ENCODE results near the gene TMEM141.
"Not testable (repeated sequence)": the region's sequence is repeated elsewhere in the genome, so short reads cannot be mapped to it uniquely, and the experiment has no call there.

The TMEM141 gene

DNA sequence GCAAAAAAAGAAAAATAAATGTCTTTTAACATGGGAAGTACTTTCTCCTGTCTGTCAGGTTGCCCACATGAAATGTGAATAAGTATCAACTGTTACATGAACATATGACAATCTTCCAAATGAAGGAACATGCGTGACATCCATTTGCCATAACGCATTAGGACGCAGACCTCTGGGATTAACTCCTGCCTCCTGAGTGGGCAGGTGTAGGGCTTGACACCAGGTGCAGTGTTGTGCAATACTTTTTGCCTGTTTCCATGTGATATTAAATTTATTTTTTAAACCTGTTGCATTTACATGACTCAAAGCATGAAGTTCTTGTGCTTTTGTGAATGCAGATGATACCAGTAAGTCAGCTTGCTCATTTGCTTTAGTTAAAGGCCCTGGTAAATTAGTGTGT is 8.7 kb upstream of the TMEM141 start:
- H4K20me1 ChIP-seq (ENCODE audit: insufficient read depth, low read length, poor library complexity, severe bottlenecking): no peaks in the 10 kb centered on the region
- no peaks in the 10 kb centered on the region for H3F3A ChIP-seq (ENCODE audit: low read depth)
- H3K4me3 ChIP-seq (ENCODE audit: low read length, poor library complexity, severe bottlenecking): no peak overlapping the region
- no peak overlapping the region for H3K4me2 ChIP-seq (ENCODE audit: low read depth, low read length, poor library complexity, severe bottlenecking)
- TF ChIP-seq EZH2phosphoT487 (IDR thresholded peaks at IDR 0.05; ENCODE audit: borderline replicate concordance): no peak
- TF ChIP-seq, protein P1, sequence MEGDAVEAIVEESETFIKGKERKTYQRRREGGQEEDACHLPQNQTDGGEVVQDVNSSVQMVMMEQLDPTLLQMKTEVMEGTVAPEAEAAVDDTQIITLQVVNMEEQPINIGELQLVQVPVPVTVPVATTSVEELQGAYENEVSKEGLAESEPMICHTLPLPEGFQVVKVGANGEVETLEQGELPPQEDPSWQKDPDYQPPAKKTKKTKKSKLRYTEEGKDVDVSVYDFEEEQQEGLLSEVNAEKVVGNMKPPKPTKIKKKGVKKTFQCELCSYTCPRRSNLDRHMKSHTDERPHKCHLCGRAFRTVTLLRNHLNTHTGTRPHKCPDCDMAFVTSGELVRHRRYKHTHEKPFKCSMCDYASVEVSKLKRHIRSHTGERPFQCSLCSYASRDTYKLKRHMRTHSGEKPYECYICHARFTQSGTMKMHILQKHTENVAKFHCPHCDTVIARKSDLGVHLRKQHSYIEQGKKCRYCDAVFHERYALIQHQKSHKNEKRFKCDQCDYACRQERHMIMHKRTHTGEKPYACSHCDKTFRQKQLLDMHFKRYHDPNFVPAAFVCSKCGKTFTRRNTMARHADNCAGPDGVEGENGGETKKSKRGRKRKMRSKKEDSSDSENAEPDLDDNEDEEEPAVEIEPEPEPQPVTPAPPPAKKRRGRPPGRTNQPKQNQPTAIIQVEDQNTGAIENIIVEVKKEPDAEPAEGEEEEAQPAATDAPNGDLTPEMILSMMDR (conservative IDR thresholded peaks at IDR 0.05; ENCODE audit: low read length): no peak
- no peaks in the 10 kb centered on the region for H3K36me3 ChIP-seq (ENCODE audit: insufficient read depth, low read length)
- H2AFZ ChIP-seq (ENCODE audit: low read length): no peak overlapping the region
- no peaks in the 10 kb centered on the region for H3K4me1 ChIP-seq (ENCODE audit: insufficient read depth, low read length, poor library complexity, severe bottlenecking)
- no peaks in the 10 kb centered on the region for H3K79me2 ChIP-seq (ENCODE audit: insufficient read depth, low read length)
- H3K27me3 ChIP-seq (ENCODE audit: insufficient read depth, low read length, poor library complexity, severe bottlenecking): no peaks in the 10 kb centered on the region
- no peaks in the 10 kb centered on the region for H3K9me3 ChIP-seq (ENCODE audit: insufficient read depth, low read depth, low read length)
- H3K9ac ChIP-seq (ENCODE audit: low read depth, low read length, poor library complexity, severe bottlenecking): no peak overlapping the region
- H3K9me2 ChIP-seq (replicated peaks; ENCODE audit: low read depth, low read length): no peaks in the 10 kb centered on the region

- Histone ChIP-seq H3K9me3 (ENCODE audit: insufficient read depth, low read depth, low read length) (no peaks in the 10 kb centered on the region), H3K36me3 (ENCODE audit: insufficient read depth, low read length) (no peaks in the 10 kb centered on the region), H2AFZ (ENCODE audit: low read length) (no peak overlapping the region), H3K9me2 (replicated peaks; ENCODE audit: low read depth, low read length) (no peaks in the 10 kb centered on the region), H3K9ac (ENCODE audit: low read depth, low read length, poor library complexity, severe bottlenecking) (no peak overlapping the region), H3F3A (ENCODE audit: low read depth) (no peaks in the 10 kb centered on the region), H3K4me3 (ENCODE audit: low read length, poor library complexity, severe bottlenecking) (no peak overlapping the region), H3K4me2 (ENCODE audit: low read depth, low read length, poor library complexity, severe bottlenecking) (no peak overlapping the region), H3K27me3 (ENCODE audit: insufficient read depth, low read length, poor library complexity, severe bottlenecking) (no peaks in the 10 kb centered on the region), H3K79me2 (ENCODE audit: insufficient read depth, low read length) (no peaks in the 10 kb centered on the region), H3K4me1 (ENCODE audit: insufficient read depth, low read length, poor library complexity, severe bottlenecking) (peaks cover 7% of the 10 kb centered on the region), H4K20me1 (ENCODE audit: insufficient read depth, low read length, poor library complexity, severe bottlenecking) (no peaks in the 10 kb centered on the region)
- TF ChIP-seq EZH2phosphoT487 (IDR thresholded peaks at IDR 0.05; ENCODE audit: borderline replicate concordance): no peak
- TF ChIP-seq, protein P1 (conservative IDR thresholded peaks at IDR 0.05; ENCODE audit: low read length): peak; percentile 56
Observed at GRCh38 chr9:136784249-136784996, 6.7 kb upstream of the TMEM141 start.

DNA sequence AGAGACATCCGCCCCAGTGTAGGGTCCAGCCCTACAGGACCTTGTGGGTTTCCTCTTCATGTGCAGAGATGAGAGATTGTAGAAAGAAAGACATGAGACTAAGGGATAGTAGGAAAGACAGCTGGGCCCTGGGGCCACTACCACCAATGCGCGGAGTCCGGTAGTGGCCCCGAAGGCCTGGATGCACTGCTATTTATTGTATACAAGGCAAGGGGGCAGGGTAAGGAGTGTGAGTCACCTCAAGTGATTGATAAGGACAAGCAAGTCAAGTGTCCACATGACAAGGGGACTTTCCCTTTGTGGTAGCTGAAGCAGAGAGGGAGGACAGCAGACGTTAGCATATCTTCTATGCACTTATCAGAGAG is 6.2 kb upstream of the TMEM141 start:
- Histone ChIP-seq H3K4me3 (ENCODE audit: low read length, poor library complexity, severe bottlenecking) (no peak overlapping the region), H3K27me3 (ENCODE audit: insufficient read depth, low read length, poor library complexity, severe bottlenecking) (no peaks in the 10 kb centered on the region), H3K79me2 (ENCODE audit: insufficient read depth, low read length) (no peaks in the 10 kb centered on the region), H3K9ac (ENCODE audit: low read depth, low read length, poor library complexity, severe bottlenecking) (no peak overlapping the region), H2AFZ (ENCODE audit: low read length) (no peak overlapping the region), H3K36me3 (ENCODE audit: insufficient read depth, low read length) (no peaks in the 10 kb centered on the region), H4K20me1 (ENCODE audit: insufficient read depth, low read length, poor library complexity, severe bottlenecking) (no peaks in the 10 kb centered on the region), H3K9me3 (ENCODE audit: insufficient read depth, low read depth, low read length) (no peaks in the 10 kb centered on the region), H3K9me2 (replicated peaks; ENCODE audit: low read depth, low read length) (no peaks in the 10 kb centered on the region), H3K4me2 (ENCODE audit: low read depth, low read length, poor library complexity, severe bottlenecking) (no peak overlapping the region), H3F3A (ENCODE audit: low read depth) (no peaks in the 10 kb centered on the region), H3K4me1 (ENCODE audit: insufficient read depth, low read length, poor library complexity, severe bottlenecking) (peaks cover 7% of the 10 kb centered on the region)
- TF ChIP-seq, protein P1 (conservative IDR thresholded peaks at IDR 0.05; ENCODE audit: low read length): no peak
- TF ChIP-seq EZH2phosphoT487 (IDR thresholded peaks at IDR 0.05; ENCODE audit: borderline replicate concordance): no peak

DNA sequence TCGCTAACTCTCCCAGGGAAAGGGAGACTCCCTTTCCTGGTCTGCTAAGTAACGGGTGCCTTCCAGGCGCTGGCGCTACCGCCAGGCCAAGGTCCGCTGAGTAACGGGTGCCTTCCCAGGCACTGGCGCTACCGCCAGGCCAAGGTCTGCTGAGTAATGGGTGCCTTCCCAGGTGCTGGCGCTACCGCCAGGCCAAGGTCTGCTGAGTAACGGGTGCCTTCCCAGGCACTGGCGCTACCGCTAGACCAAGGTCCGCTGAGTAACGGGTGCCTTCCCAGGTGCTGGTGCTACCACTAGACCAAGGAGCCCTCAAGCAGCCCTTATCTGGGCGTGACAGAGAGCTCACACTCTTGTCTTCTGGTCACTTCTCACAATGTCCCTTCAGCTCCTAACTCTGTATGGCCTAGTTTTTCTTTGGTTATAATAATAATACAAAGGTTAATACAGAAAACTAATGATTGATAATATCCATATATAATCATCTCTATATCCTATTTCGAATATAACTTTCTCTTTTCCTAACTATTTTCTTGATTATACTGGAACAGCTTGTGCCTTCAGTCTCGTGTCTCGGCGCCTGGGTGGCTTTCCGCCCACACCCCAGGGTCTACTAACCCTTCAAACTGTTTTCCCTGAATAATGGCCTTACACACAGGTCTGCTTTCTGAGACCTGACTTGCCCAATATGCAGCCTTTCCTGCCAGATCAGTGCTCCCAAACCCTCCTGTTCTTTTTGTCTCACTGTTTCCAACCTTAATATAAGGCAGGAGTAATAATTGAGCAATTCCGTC is 5.4 kb upstream of the TMEM141 start:
- H3K36me3 ChIP-seq (ENCODE audit: insufficient read depth, low read length); H3F3A ChIP-seq (ENCODE audit: low read depth); H3K4me2 ChIP-seq (ENCODE audit: low read depth, low read length, poor library complexity, severe bottlenecking); H3K27me3 ChIP-seq (ENCODE audit: insufficient read depth, low read length, poor library complexity, severe bottlenecking); H3K9me2 ChIP-seq (replicated peaks; ENCODE audit: low read depth, low read length); H3K4me3 ChIP-seq (ENCODE audit: low read length, poor library complexity, severe bottlenecking); H3K9ac ChIP-seq (ENCODE audit: low read depth, low read length, poor library complexity, severe bottlenecking); H2AFZ ChIP-seq (ENCODE audit: low read length); H4K20me1 ChIP-seq (ENCODE audit: insufficient read depth, low read length, poor library complexity, severe bottlenecking); H3K9me3 ChIP-seq (ENCODE audit: insufficient read depth, low read depth, low read length); H3K79me2 ChIP-seq (ENCODE audit: insufficient read depth, low read length): not testable (repeated sequence)
- peaks cover 12% of the 10 kb centered on the region for H3K4me1 ChIP-seq (ENCODE audit: insufficient read depth, low read length, poor library complexity, severe bottlenecking)
